HEK293T (cell line): Measurements from ENCODE around the gene HOXA4.

ENCODE experiments used
- CTCF ChIA-PET: fragments of 350-600 bp; formaldehyde crosslinking; extraction: SDS; loops from one replicate; lab custom pipeline; 2021; ENCODE audit warnings: antibody characterized with exemption, inconsistent platforms; lab: Yijun Ruan, JAX
- POLR2A ChIA-PET: fragments of 350-600 bp; formaldehyde crosslinking; extraction: SDS; loops from one replicate; lab custom pipeline; 2020; ENCODE audit warnings: antibody characterized with exemption, inconsistent platforms; lab: Yijun Ruan, JAX
- DNase-seq: peaks from one replicate; pipeline ENCODE4 v3.0.0; 2012; ENCODE audit warnings: mixed read lengths; ENCODE audit errors: extremely low spot score
- ARNT ChIP-seq: fragments of 450-650 bp; IDR thresholded peaks from 2 replicates; pipeline ENCODE4 v1.6.1; 2017; ENCODE audit warnings: mild to moderate bottlenecking
- BHLHE40 ChIP-seq: fragments of 450-650 bp; IDR thresholded peaks from 2 replicates; pipeline ENCODE4 v1.6.1; 2016; ENCODE audit warnings: mild to moderate bottlenecking, moderate library complexity, borderline replicate concordance
- CTBP1 ChIP-seq: fragments of 450-650 bp; IDR thresholded peaks from 2 replicates; pipeline ENCODE4 v1.6.1; 2016; ENCODE audit warnings: borderline replicate concordance
- ELF4 ChIP-seq: fragments of 450-650 bp; IDR thresholded peaks from 2 replicates; pipeline ENCODE4 v1.6.1; 2017; ENCODE audit warnings: antibody characterized with exemption
- FOXA1 ChIP-seq: fragments of 450-650 bp; IDR thresholded peaks from 2 replicates; pipeline ENCODE4 v1.6.1; 2016; ENCODE audit warnings: mild to moderate bottlenecking
- FOXK2 ChIP-seq: fragments of 450-650 bp; IDR thresholded peaks from 2 replicates; pipeline ENCODE4 v1.6.1; 2016; ENCODE audit warnings: mild to moderate bottlenecking
- FOXM1 ChIP-seq: fragments of 450-650 bp; IDR thresholded peaks from 2 replicates; pipeline ENCODE4 v1.6.1; 2017; ENCODE audit warnings: mild to moderate bottlenecking, borderline replicate concordance
- HDGF ChIP-seq: fragments of 450-650 bp; IDR thresholded peaks from 2 replicates; pipeline ENCODE4 v1.6.1; 2017; ENCODE audit warnings: antibody characterized with exemption, borderline replicate concordance
- L3MBTL2 ChIP-seq: fragments of 450-650 bp; conservative IDR thresholded peaks from 2 replicates; pipeline ENCODE4 v1.6.1; 2016; ENCODE audit warnings: mild to moderate bottlenecking
- LEF1 ChIP-seq: fragments of 450-650 bp; IDR thresholded peaks from 2 replicates; pipeline ENCODE4 v1.6.1; 2017; ENCODE audit warnings: mild to moderate bottlenecking, borderline replicate concordance
- NFRKB ChIP-seq: fragments of 450-650 bp; IDR thresholded peaks from 2 replicates; pipeline ENCODE4 v1.6.1; 2016; ENCODE audit warnings: mild to moderate bottlenecking, moderate library complexity
- PKNOX1 ChIP-seq: fragments of 450-650 bp; IDR thresholded peaks from 2 replicates; pipeline ENCODE4 v1.6.1; 2016
- SP1 ChIP-seq: fragments of 450-650 bp; IDR thresholded peaks from 2 replicates; pipeline ENCODE4 v1.6.1; 2017
- SUZ12 ChIP-seq: fragments of 450-650 bp; IDR thresholded peaks from 2 replicates; pipeline ENCODE4 v1.6.1; 2016; ENCODE audit warnings: mild to moderate bottlenecking
- TARDBP ChIP-seq: fragments of 450-650 bp; IDR thresholded peaks from 2 replicates; pipeline ENCODE4 v1.6.1; 2016
- ZNF384 ChIP-seq: fragments of 450-650 bp; IDR thresholded peaks from 2 replicates; pipeline ENCODE4 v1.6.1; 2016

Gene HOXA4

GRCh38 chr7:27115221-27116026 is 15.1 kb downstream of the HOXA4 start:
- DNase-seq: no peak
- TF ChIP-seq FOXM1 (no peak), CTBP1 (peak; percentile 76; the same call in 1 of the 2 replicates), NFRKB (no peak), TARDBP (no peak), FOXK2 (no peak), SP1 (no peak), PKNOX1 (peak; percentile 90), L3MBTL2 (no peak), BHLHE40 (no peak), FOXA1 (no peak), SUZ12 (no peak), HDGF (peak; percentile 70; the same call in 1 of the 2 replicates), LEF1 (no peak), ZNF384 (no peak)
- ChIA-PET CTCF (interaction anchor here (1.3 to 1.4 kb wide), 2 partner anchors 64 to 262 kb away, joined by 4 to 6 read pairs; no protein-coding TSS in a partner anchor), POLR2A (interaction anchor here (0.7 to 8.7 kb wide), 21 partner anchors 9 to 258 kb away, joined by 3 to 103 read pairs (median 4); partner anchors contain the start of genes HOXA1, HOXA10, HOXA11 and HOXA3)

- DNase-seq: no peak
Observed at GRCh38 chr7:27114881-27115220, 15.7 kb downstream of the HOXA4 start.

GRCh38 chr7:27113991-27114769 is 16.4 kb downstream of the HOXA4 start:
- ChIA-PET CTCF (interaction anchor here (0.6 to 1.4 kb wide), 2 partner anchors 260 to 914 kb away, joined by 3 to 6 read pairs; no protein-coding TSS in a partner anchor), POLR2A (interaction anchor here (0.6 to 8.7 kb wide), 21 partner anchors 11 to 716 kb away, joined by 3 to 103 read pairs (median 4); partner anchors contain the start of genes HOXA1, HOXA3, HOXA4 and HOXA5)
- TF ChIP-seq LEF1 (no peak), ARNT (no peak), SUZ12 (no peak), CTBP1 (no peak), TARDBP (no peak), BHLHE40 (no peak), FOXA1 (no peak), HDGF (no peak), ZNF384 (no peak), L3MBTL2 (no peak), FOXM1 (no peak), SP1 (no peak), NFRKB (no peak)
- peak; percentile 58 for DNase-seq

More at GRCh38 chr7:27114881-27115220, 15.7 kb downstream of the HOXA4 start:
- ChIA-PET POLR2A (interaction anchor here (0.7 to 8.7 kb wide), 22 partner anchors 10 to 716 kb away, joined by 3 to 103 read pairs (median 4); partner anchors contain the start of genes HOXA1, HOXA10, HOXA11 and HOXA3), CTCF (interaction anchor here (0.6 to 1.4 kb wide), 2 partner anchors 261 to 915 kb away, joined by 3 to 6 read pairs; no protein-coding TSS in a partner anchor)
- TF ChIP-seq NFRKB (no peak), HDGF (no peak), SP1 (no peak), ZNF384 (no peak), CTBP1 (no peak), BHLHE40 (no peak), FOXA1 (no peak), ELF4 (no peak), L3MBTL2 (no peak), LEF1 (no peak), TARDBP (no peak), PKNOX1 (no peak), SUZ12 (no peak), FOXK2 (no peak), FOXM1 (no peak), ARNT (no peak)

GRCh38 chr7:27112955-27113949 is 17.3 kb downstream of the HOXA4 start:
- DNase-seq: peak; percentile 59
- TF ChIP-seq LEF1 (0 out of 2 replicates have a peak, but pooled peaks have one; percentile 65), SUZ12 (no peak), CTBP1 (peak; percentile 79; the same call in 1 of the 2 replicates), NFRKB (no peak), SP1 (no peak), PKNOX1 (peak; percentile 96)
- POLR2A ChIA-PET: interaction anchor here (0.6 to 8.7 kb wide), 10 partner anchors 13 to 256 kb away, joined by 3 to 103 read pairs (median 4); partner anchors contain the start of genes HOXA1, HOXA4, HOXA5 and HOXA7
- CTCF ChIA-PET: no interaction called here
